ENCODE results near the gene RAB18.

RAB18 gene

GRCh38 chr10:27485368-27485767 is 18.7 kb upstream of the RAB18 start:
- TF ChIP-seq CTCF (IDR thresholded peaks at IDR 0.05; ENCODE audit: insufficient read depth, low read depth, low read length, missing control alignments): no peak
- no peak overlapping the region for H3K4me3 ChIP-seq (ENCODE audit: low read depth, low read length)
- no peak for DNase-seq (ENCODE audit: low read depth)

GRCh38 chr10:27485986-27486385 is 18.1 kb upstream of the RAB18 start:
- no peak for TF ChIP-seq CTCF (IDR thresholded peaks at IDR 0.05; ENCODE audit: insufficient read depth, low read depth, low read length, missing control alignments)
- DNase-seq (ENCODE audit: low read depth): no peak
- no peak overlapping the region for H3K4me3 ChIP-seq (ENCODE audit: low read depth, low read length)

GRCh38 chr10:27490807-27491206 is 13.3 kb upstream of the RAB18 start:
- H3K4me3 ChIP-seq (ENCODE audit: low read depth, low read length): no peak overlapping the region
- TF ChIP-seq CTCF (IDR thresholded peaks at IDR 0.05; ENCODE audit: insufficient read depth, low read depth, low read length, missing control alignments): no peak
- DNase-seq (ENCODE audit: low read depth): no peak

- H3K4me3 ChIP-seq (ENCODE audit: low read depth, low read length): no peak overlapping the region
- TF ChIP-seq CTCF (IDR thresholded peaks at IDR 0.05; ENCODE audit: insufficient read depth, low read depth, low read length, missing control alignments): no peak
- DNase-seq (ENCODE audit: low read depth): no peak
Measured at GRCh38 chr10:27494116-27494805, 9.8 kb upstream of the RAB18 start.

GRCh38 chr10:27496137-27496536 is 8.0 kb upstream of the RAB18 start:
- TF ChIP-seq CTCF (IDR thresholded peaks at IDR 0.05; ENCODE audit: insufficient read depth, low read depth, low read length, missing control alignments): no peak
- DNase-seq (ENCODE audit: low read depth): no peak
- no peak overlapping the region for H3K4me3 ChIP-seq (ENCODE audit: low read depth, low read length)

GRCh38 chr10:27500096-27500495 is 4.0 kb upstream of the RAB18 start:
- no peak for TF ChIP-seq CTCF (IDR thresholded peaks at IDR 0.05; ENCODE audit: insufficient read depth, low read depth, low read length, missing control alignments)
- no peak for DNase-seq (ENCODE audit: low read depth)
- no peak overlapping the region for H3K4me3 ChIP-seq (ENCODE audit: low read depth, low read length)

- DNase-seq (ENCODE audit: low read depth): no peak
- TF ChIP-seq CTCF (IDR thresholded peaks at IDR 0.05; ENCODE audit: insufficient read depth, low read depth, low read length, missing control alignments): no peak
- no peak overlapping the region for H3K4me3 ChIP-seq (ENCODE audit: low read depth, low read length)
Measured at GRCh38 chr10:27500886-27501285, 3.2 kb upstream of the RAB18 start.

Data from GM12865 (cell line).